IMR-90 (cell line): Measurements from ENCODE around the gene KCNK17.

Source experiments
- BHLHE40 ChIP-seq: fragments of 150-350 bp; IDR thresholded peaks from 2 replicates; pipeline ENCODE4 v1.6.1; 2016; ENCODE audit warnings: mild to moderate bottlenecking, low read depth, low read length
- CEBPB ChIP-seq: IDR thresholded peaks from 2 replicates; pipeline ENCODE4 v1.6.1; 2012; ENCODE audit warnings: low read depth, low read length, improper control_type of control experiment
- CTCF ChIP-seq: conservative IDR thresholded peaks from 2 replicates; pipeline ENCODE4 v1.5.1; 2012; ENCODE audit warnings: mild to moderate bottlenecking, low read depth, low read length, improper control_type of control experiment
- MAFK ChIP-seq: IDR thresholded peaks from 2 replicates; pipeline ENCODE4 v1.6.1; 2012; ENCODE audit warnings: low read depth, low read length, improper control_type of control experiment
- MAZ ChIP-seq: IDR thresholded peaks from 2 replicates; pipeline ENCODE4 v1.6.1; 2012; ENCODE audit warnings: low read depth, mild to moderate bottlenecking, low read length, improper control_type of control experiment, moderate library complexity, borderline replicate concordance
- MXI1 ChIP-seq: IDR thresholded peaks from 2 replicates; pipeline ENCODE4 v1.6.1; 2012; ENCODE audit warnings: low read depth, mild to moderate bottlenecking, low read length, moderate library complexity, borderline replicate concordance
- NFE2L2 ChIP-seq: fragments of 150-350 bp; IDR thresholded peaks from 2 replicates; pipeline ENCODE4 v1.6.1; 2016; ENCODE audit warnings: low read depth, mild to moderate bottlenecking, low read length
- POLR2A ChIP-seq: IDR thresholded peaks from 2 replicates; pipeline ENCODE4 v1.6.1; 2012; ENCODE audit warnings: mild to moderate bottlenecking, low read depth, low read length
- RAD21 ChIP-seq: IDR thresholded peaks from 2 replicates; pipeline ENCODE4 v1.6.1; 2012; ENCODE audit warnings: low read length, improper control_type of control experiment
- RFX5 ChIP-seq: IDR thresholded peaks from 2 replicates; pipeline ENCODE4 v1.8.0; 2012; ENCODE audit warnings: low read depth, mild to moderate bottlenecking, low read length, moderate library complexity
- SMC3 ChIP-seq: fragments of 150-350 bp; IDR thresholded peaks from 2 replicates; pipeline ENCODE4 v1.6.1; 2016; ENCODE audit warnings: low read depth, mild to moderate bottlenecking, antibody characterized with exemption, low read length, moderate library complexity

GRCh38 chr6:39254999-39255535, 59.2 kb downstream of the KCNK17 start:
- no peak for TF ChIP-seq CTCF
- TF ChIP-seq RAD21, result no peak
- TF ChIP-seq POLR2A, result no peak
- no peak for TF ChIP-seq MAZ
- no peak for TF ChIP-seq MXI1
- no peak for TF ChIP-seq RFX5
- TF ChIP-seq SMC3, result no peak
- no peak for TF ChIP-seq MAFK
- no peak for TF ChIP-seq BHLHE40
- TF ChIP-seq CEBPB, result no peak
- TF ChIP-seq NFE2L2, result no peak
